ENCODE results near the gene NRSN1. TPM values are rescaled to one million over a fixed set of nuclear protein-coding genes. Genes with fewer than 3 reads are reported as not detected.

NRSN1 gene
- total and polyA plus RNA-seq, 2 donors (not counting 1 experiment from before 2014, with no cell fraction given) = not detected

DNA sequence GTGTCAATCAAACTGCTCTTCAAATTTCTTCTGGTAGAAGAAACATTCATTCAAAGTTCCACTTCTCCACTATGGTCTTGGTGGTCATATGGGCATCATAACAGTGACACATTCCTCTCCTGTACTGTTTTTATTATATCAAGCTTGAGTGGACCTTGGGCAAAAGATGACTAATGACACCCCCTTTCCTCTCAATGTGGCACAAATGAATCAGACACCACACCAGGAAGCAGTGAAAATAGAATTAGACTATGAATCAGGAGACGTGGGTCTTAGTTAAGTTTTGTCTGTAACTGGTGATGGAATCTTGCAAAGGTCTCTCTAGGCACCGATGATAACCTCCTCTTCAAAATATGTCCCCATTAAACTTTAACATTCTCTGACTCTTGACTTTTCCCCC is 9.0 kb upstream of the NRSN1 start:
- TF ChIP-seq CTCF (IDR thresholded peaks at IDR 0.05) (no peak), EZH2 (IDR thresholded peaks at IDR 0.05; ENCODE audit: borderline replicate concordance, insufficient read depth, low read depth, low read length, poor library complexity, severe bottlenecking) (no peak)
- H2AFZ ChIP-seq (ENCODE audit: insufficient read depth, low read depth, low read length, poor library complexity, severe bottlenecking) = no peak overlapping the region
- Mint-ChIP-seq H3K9me3 (ENCODE audit: insufficient read depth) (peaks cover 2% of the 10 kb centered on the region), H3K27ac (no peak overlapping the region), H3K4me1 (no peaks in the 10 kb centered on the region), H3K27me3 (no peaks in the 10 kb centered on the region), H3K4me3 (no peak overlapping the region)
- DNase-seq = no peak
- CTCF ChIA-PET = no interaction called here
- H3K79me2 ChIP-seq (ENCODE audit: control insufficient read depth, insufficient read depth, low read length) = no peaks in the 10 kb centered on the region
- H3K27me3 ChIP-seq (replicated peaks in 1 of 4; ENCODE audit: control extremely low read depth in 1 of 4, control insufficient read depth in 3 of 4, insufficient read depth in 4 of 4, low read length in 3 of 4) = no peaks in the 10 kb centered on the region
- no peaks in the 10 kb centered on the region for H3K4me1 ChIP-seq (ENCODE audit: control insufficient read depth in 2 of 2, insufficient read depth in 2 of 2, low read length in 2 of 2)
- H3K9ac ChIP-seq (ENCODE audit: low read length) = no peak overlapping the region
- POLR2A ChIA-PET = no interaction called here
- intact Hi-C loops (cut with micrococcal nuclease) = no loop called here
- no CpG with 5 or more reads among the region's 2 CpGs for whole genome bisulfite sequencing (ENCODE audit: insufficient coverage)
- no peak for ATAC-seq (ENCODE audit: low read depth)
- no peaks in the 10 kb centered on the region for H3K36me3 ChIP-seq (replicated peaks in 1 of 2; ENCODE audit: control extremely low read depth in 1 of 2, control insufficient read depth in 1 of 2, extremely low read depth in 1 of 2, insufficient read depth in 2 of 2, low read length in 1 of 2)
- no peak overlapping the region for H3K4me3 ChIP-seq (ENCODE audit: control extremely low read depth in 1 of 5, extremely low read depth in 1 of 5, insufficient read depth in 1 of 5, low read depth in 2 of 5, low read length in 4 of 5)
- no peaks in the 10 kb centered on the region for H4K20me1 ChIP-seq (ENCODE audit: control insufficient read depth, insufficient read depth, low read length, poor library complexity, severe bottlenecking)
- peaks cover 0 to 5% (median 0%) of the 10 kb centered on the region in 3 donors for H3K9me3 ChIP-seq (ENCODE audit: control extremely low read depth in 1 of 3, control insufficient read depth in 2 of 3, insufficient read depth in 1 of 3, low read length in 2 of 3)
- no peak overlapping the region for H3K4me2 ChIP-seq (replicated peaks; ENCODE audit: low read depth, low read length, poor library complexity, severe bottlenecking)
- no peak overlapping the region for H3K27ac ChIP-seq (ENCODE audit: low read length in 2 of 2)

GRCh38 chr6:24122139-24122538 is 3.9 kb upstream of the NRSN1 start:
- Histone ChIP-seq H3K4me3 (ENCODE audit: control extremely low read depth in 1 of 5, extremely low read depth in 1 of 5, insufficient read depth in 1 of 5, low read depth in 2 of 5, low read length in 4 of 5) (no peak overlapping the region), H3K79me2 (ENCODE audit: control insufficient read depth, insufficient read depth, low read length) (no peaks in the 10 kb centered on the region), H3K4me1 (ENCODE audit: control insufficient read depth in 2 of 2, insufficient read depth in 2 of 2, low read length in 2 of 2) (no peaks in the 10 kb centered on the region), H3K4me2 (replicated peaks; ENCODE audit: low read depth, low read length, poor library complexity, severe bottlenecking) (no peak overlapping the region), H3K9me3 (ENCODE audit: control extremely low read depth in 1 of 3, control insufficient read depth in 2 of 3, insufficient read depth in 1 of 3, low read length in 2 of 3) (peaks cover 0 to 3% (median 0%) of the 10 kb centered on the region in 3 donors), H3K9ac (ENCODE audit: low read length) (no peak overlapping the region), H2AFZ (ENCODE audit: insufficient read depth, low read depth, low read length, poor library complexity, severe bottlenecking) (no peak overlapping the region), H3K27ac (ENCODE audit: low read length in 2 of 2) (no peak overlapping the region), H3K27me3 (replicated peaks in 1 of 4; ENCODE audit: control extremely low read depth in 1 of 4, control insufficient read depth in 3 of 4, insufficient read depth in 4 of 4, low read length in 3 of 4) (no peaks in the 10 kb centered on the region), H3K36me3 (replicated peaks in 1 of 2; ENCODE audit: control extremely low read depth in 1 of 2, control insufficient read depth in 1 of 2, extremely low read depth in 1 of 2, insufficient read depth in 2 of 2, low read length in 1 of 2) (no peaks in the 10 kb centered on the region), H4K20me1 (ENCODE audit: control insufficient read depth, insufficient read depth, low read length, poor library complexity, severe bottlenecking) (no peaks in the 10 kb centered on the region)
- Mint-ChIP-seq H3K27ac (no peak overlapping the region), H3K4me3 (no peak overlapping the region), H3K9me3 (ENCODE audit: insufficient read depth) (peaks cover 3% of the 10 kb centered on the region), H3K27me3 (peaks cover 23% of the 10 kb centered on the region), H3K4me1 (peaks cover 2% of the 10 kb centered on the region)
- ChIA-PET POLR2A (no interaction called here), CTCF (no interaction called here)
- WGBS (ENCODE audit: insufficient coverage) = 88% methylated on average over 7 of the region's 7 CpGs
- ATAC-seq (ENCODE audit: low read depth) = no peak
- no peak for TF ChIP-seq CTCF (IDR thresholded peaks at IDR 0.05)
- TF ChIP-seq EZH2 (IDR thresholded peaks at IDR 0.05; ENCODE audit: borderline replicate concordance, insufficient read depth, low read depth, low read length, poor library complexity, severe bottlenecking) = no peak
- intact Hi-C loops (cut with micrococcal nuclease) = no loop called here
- DNase-seq = no peak
